Stimulated activated CD4-positive, alpha-beta T cell treated with anti-CD3 and anti-CD28 coated beads, TNF-alpha, amount 100 ng/mL, for 4 hours (primary cell): ENCODE data around the gene ROR1.
"Not testable (repeated sequence)": the region's sequence is repeated elsewhere in the genome, so short reads cannot be mapped to it uniquely, and the experiment has no call there.

Experiments
- DNase-seq, 3 experiments: peaks; one replicate each; pipeline ENCODE4 v3.0.0-alpha.2; 2020; ENCODE audit warnings: low read depth in 3 of 3

ROR1 gene

GRCh38 chr1:63822540-63822939 lies 48.7 kb downstream of the ROR1 start:
- DNase-seq: no peak

DNA sequence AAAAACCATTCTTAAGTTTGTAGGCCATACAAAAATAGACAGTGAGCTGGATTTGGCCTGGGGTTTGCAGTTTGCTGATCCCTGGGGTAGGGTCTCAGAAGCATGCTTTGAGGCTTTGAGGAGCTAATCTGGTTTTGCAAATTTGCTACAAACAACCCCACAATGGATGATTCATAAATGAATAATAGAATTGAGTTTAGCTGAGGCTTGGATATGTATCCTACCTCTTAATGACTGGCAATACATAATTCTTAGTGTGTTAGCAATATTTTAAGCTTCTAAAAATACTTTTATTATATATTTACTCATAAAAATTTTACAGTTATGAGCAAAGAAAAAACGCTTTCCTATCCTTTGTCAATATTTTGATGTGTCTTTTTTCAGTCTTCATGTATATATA lies 50.6 kb downstream of the ROR1 start:
- no peak for DNase-seq

- DNase-seq: no peak
Measured at GRCh38 chr1:63825111-63825510, 51.3 kb downstream of the ROR1 start.

- DNase-seq: not testable (repeated sequence)
Measured at GRCh38 chr1:63826246-63826861, 52.5 kb downstream of the ROR1 start.

DNA sequence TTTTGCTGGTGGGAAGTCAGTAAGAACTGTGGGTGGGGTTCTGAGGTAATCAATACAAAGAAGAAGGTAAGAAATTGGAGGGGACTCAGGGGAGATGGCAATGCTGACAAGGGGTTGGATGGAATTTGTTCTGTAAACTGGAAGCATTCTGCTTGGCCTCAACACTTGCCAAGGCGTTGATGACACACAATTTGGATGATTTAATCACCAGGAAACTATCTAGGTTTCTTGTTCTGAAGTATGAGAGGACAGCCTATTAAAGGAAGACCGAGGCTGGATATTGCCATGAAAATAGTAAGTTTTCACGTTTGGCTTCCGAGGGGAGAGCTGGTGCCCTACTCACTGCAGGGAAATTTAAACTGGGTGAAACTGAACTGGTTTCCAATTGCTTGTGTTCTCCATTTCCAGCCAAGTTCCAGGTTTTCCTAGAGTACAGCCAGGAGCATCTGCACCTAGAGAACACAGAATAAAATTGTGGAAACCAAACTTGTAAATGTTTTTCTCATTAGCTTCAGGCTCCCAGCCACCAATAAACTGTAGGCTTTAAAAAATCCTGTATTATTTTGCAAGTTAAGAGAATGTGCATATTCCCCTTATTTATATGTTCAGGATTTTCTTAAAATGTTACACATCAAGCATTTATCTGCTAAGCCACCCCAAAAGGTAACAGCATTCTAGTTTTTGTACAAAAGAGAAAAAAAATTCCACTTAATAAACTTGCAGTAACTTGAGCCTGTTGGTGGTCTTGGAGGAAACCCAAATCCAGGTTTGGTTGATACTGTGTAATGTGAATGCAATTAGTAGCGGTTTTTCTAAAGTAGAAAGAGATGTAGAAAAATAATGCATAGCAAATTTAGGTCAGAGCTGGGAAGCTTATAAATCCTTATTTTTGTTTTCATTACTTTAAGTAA lies 53.8 kb downstream of the ROR1 start:
- no peak for DNase-seq

DNA sequence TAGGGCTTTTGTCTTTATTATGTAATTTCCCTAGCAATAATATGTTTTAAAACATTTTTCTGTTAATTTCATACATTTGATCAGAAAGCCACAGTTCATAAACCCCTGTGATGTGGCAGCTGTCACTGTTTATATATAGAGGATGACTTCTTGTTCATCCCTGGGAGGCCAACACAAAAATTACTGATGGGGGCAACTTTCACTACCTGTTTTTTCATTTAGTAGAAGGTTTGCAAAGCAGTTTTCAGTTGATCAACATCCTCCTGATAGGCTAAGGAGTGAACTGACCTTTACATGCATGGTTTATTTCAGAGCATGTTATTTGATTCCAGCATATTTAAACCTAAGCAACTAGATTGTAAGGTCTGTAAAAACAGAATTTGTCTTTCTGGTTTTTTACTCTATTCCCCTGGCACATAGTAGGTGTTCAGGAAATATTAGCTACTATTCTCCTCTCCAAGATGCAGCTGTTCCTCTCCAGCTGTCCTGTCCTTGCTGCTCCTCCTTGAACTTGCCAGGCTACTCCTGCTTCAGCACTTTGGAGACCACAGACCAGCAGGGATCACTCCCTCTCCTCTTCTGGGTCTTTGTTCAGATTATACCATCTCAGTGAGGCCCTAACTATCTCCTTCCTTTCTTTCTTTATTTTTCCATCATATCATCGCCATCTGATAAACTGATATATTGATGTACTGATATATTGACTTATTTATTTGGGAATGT lies 54.7 kb downstream of the ROR1 start:
- DNase-seq: no peak

- DNase-seq: no peak
Measured at GRCh38 chr1:63829349-63830327, 55.8 kb downstream of the ROR1 start.

- no peak for DNase-seq
Measured at GRCh38 chr1:63831409-63831808, 57.6 kb downstream of the ROR1 start.

DNA sequence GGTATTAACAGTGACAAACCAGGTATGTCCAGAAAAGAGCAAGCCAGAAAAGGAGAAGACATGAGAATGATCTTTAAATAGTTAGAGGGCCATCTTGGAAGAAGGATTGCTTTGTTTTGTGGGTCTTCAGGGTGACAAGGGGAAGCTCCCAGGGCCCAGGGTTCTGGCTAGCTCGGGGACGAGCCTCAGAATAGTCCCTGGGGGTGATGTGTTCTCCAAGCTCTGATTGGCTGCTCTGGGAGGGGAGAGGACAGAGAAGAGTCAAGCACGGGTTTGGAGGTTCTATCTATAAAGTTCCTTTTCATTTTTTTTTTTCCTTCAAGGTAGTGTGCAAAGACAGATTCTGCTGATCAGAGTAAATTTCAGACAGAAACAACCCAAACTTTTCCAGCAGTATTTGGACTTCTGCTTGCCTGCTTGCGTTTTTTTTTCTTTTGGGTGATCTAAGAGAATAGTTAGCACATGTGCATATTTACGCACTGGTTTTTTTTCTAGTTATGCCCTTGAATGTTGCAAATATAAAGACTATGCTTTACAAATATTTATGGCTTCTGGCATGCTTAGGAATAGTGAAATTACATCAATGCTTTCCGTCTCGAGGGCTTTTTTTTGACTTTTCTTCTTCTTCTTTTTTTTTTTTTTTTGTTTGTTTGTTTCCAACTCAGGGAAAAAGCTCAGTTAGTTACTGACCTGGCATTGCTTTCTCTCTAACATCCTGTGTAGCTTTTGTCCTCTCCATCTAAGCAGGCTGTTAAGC lies 59.7 kb downstream of the ROR1 start:
- DNase-seq: no peak

- no peak for DNase-seq
Measured at GRCh38 chr1:63835128-63835527, 61.3 kb downstream of the ROR1 start.

DNA sequence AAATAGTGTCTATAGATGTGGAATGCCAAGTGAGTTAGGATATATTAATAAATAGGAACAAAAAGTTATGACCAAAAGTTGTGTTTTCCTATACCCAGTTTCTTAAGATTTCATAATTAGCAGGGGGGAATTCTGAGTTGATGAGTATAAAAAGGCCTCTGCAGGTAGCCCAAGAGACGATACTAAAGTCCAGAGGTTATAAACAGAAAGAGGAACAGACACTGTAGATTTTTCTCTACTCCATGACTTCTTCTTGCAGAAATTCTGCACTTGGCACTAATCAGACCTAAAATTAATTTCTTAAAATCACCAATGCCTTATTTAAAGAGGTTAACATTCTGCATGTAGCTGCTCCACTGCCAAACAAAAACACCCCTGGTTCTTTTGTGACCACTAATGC lies 62.6 kb downstream of the ROR1 start:
- no peak for DNase-seq

GRCh38 chr1:63836830-63837229 lies 63.0 kb downstream of the ROR1 start:
- DNase-seq: no peak

- no peak for DNase-seq
Measured at GRCh38 chr1:63843010-63843409, 69.2 kb downstream of the ROR1 start.

- no peak for DNase-seq
Measured at GRCh38 chr1:63843884-63844283, 70.1 kb downstream of the ROR1 start.

GRCh38 chr1:63845346-63845745 lies 71.5 kb downstream of the ROR1 start:
- no peak for DNase-seq

DNA sequence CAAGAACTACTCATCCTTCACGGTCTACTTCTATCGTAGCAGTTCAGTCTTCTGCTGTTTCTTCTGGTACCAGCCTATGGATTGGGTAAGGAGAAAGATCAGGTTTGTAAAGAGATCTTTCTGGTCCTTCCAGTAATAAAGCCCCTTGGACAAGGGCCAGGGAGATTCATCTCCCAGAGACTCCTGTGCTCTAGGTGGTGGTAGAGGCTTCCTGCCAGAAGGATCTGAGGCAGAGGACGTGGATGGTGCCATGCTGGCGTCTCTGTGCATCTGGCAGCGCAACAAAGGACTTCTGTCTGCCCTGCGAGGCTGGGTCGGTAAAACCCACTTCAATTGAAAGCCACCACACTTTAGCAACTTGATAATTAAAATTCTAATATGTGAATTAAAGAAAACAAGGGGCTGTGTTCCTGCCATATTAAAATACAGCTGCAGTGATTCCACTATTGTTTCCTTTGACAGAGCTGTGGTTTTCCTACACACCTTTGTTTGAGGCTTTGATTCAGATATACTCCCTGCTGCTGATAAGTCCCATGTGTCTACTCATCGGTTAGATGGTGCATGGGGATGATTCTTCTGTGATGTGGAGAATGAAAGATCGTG lies 73.6 kb downstream of the ROR1 start:
- DNase-seq: no peak

DNA sequence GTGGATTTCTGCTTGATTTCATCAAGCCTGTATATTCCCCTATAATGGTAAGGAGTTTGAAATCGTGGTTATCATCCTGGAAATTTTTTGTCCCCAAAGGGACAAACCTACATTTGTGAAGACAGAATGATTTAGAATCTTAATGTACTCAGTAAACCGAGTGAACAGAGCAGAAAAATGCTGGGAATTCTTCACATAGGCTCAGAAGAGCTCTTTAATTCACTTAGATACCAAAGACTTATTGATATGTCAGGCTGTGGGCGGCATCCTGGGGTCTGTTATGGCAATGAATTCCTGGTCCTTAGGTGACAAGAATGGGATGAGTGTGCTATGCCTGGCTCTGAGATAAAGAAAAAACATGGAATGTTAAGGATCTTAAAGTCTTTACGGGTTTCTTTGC lies 74.9 kb downstream of the ROR1 start:
- no peak for DNase-seq

DNA sequence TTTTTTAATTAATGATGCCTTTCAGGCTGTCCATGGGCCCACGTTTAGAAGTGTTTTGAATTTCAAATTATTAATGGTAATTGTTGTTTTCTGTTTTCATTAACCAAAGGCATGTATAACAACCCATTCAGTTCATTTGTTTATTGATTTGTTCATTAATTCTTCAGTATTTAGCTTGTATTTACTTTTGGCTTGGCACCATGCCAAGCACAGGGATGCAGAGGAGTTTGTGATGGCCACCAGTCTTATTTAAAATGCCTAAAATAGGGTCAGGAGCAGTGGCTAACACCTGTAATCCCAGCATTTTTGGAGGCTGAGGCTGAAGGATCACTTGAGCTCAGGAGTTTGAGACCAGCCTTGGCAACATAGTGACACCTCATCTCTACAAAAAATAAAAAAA lies 75.3 kb downstream of the ROR1 start:
- no peak for DNase-seq

- no peak for DNase-seq
Measured at GRCh38 chr1:63854091-63854490, 80.3 kb downstream of the ROR1 start.

DNA sequence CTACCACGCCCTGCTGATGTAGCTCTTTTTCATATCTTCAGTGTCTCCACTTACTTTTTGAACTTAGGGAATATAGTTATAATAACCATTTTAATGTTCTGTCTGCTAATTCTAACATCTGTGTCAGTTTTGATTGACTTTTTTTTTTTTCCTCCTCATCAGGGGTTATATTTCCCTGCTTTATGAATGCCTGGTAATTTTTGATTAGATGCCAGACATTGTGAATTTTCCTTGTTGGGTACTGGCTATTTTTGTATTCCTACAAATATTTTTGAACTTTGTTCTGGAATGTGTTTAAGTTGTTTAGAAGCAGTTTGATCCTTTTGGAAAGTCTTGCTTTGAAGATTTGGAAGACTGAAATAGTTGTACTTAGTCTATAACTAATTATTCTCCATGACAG lies 82.1 kb downstream of the ROR1 start:
- DNase-seq: no peak
